ENCODE data around the gene MAGI2.

MAGI2 gene

GRCh38 chr7:78072201-78072590 is 1381.3 kb downstream of the MAGI2 start:
- no peak overlapping the region for H3K4me3 ChIP-seq (ENCODE audit: low read depth, low read length)
- TF ChIP-seq CTCF (IDR thresholded peaks at IDR 0.05; ENCODE audit: low read depth, low read length), result no peak

- no peak overlapping the region for H3K4me3 ChIP-seq (ENCODE audit: low read depth, low read length)
- TF ChIP-seq CTCF (IDR thresholded peaks at IDR 0.05; ENCODE audit: low read depth, low read length), result no peak
Measured at GRCh38 chr7:78071491-78072200, 1381.8 kb downstream of the MAGI2 start.

GRCh38 chr7:78066599-78066998 is 1386.9 kb downstream of the MAGI2 start:
- TF ChIP-seq CTCF (IDR thresholded peaks at IDR 0.05; ENCODE audit: low read depth, low read length), result no peak
- H3K4me3 ChIP-seq (ENCODE audit: low read depth, low read length), result no peak overlapping the region

- no peak for TF ChIP-seq CTCF (IDR thresholded peaks at IDR 0.05; ENCODE audit: low read depth, low read length)
Measured at GRCh38 chr7:78063758-78064157, 1389.7 kb downstream of the MAGI2 start.

GRCh38 chr7:78062214-78062613 is 1391.3 kb downstream of the MAGI2 start:
- no peak overlapping the region for H3K4me3 ChIP-seq (ENCODE audit: low read depth, low read length)
- TF ChIP-seq CTCF (IDR thresholded peaks at IDR 0.05; ENCODE audit: low read depth, low read length), result no peak

More at GRCh38 chr7:78063758-78064157, 1389.7 kb downstream of the MAGI2 start:
- H3K4me3 ChIP-seq (ENCODE audit: low read depth, low read length), result no peak overlapping the region

- TF ChIP-seq CTCF (IDR thresholded peaks at IDR 0.05; ENCODE audit: low read depth, low read length), result no peak
- no peak overlapping the region for H3K4me3 ChIP-seq (ENCODE audit: low read depth, low read length)
Measured at GRCh38 chr7:78057571-78057970, 1395.9 kb downstream of the MAGI2 start.

GRCh38 chr7:78055599-78055998 is 1397.9 kb downstream of the MAGI2 start:
- H3K4me3 ChIP-seq (ENCODE audit: low read depth, low read length), result no peak overlapping the region
- TF ChIP-seq CTCF (IDR thresholded peaks at IDR 0.05; ENCODE audit: low read depth, low read length), result no peak
